OCI-LY7 (cell line): ENCODE data around the gene STPG3.

Source experiments
- CTCF ChIP-seq: fragments of 200-600 bp; sonication (generic); conservative IDR thresholded peaks from 2 replicates; pipeline ENCODE4 v1.5.1; 2014; ENCODE audit warnings: mild to moderate bottlenecking, antibody characterized with exemption, low read length, moderate library complexity, mixed read lengths
- EZH2phosphoT487 ChIP-seq: fragments of 200-600 bp; sonication (generic); IDR thresholded peaks from 2 replicates; pipeline ENCODE4 v1.6.1; 2018; ENCODE audit warnings: low read depth, borderline replicate concordance, mild to moderate bottlenecking, mixed run types, antibody characterized with exemption, low read length, moderate library complexity, mixed read lengths

- TF ChIP-seq CTCF, result no peak
- TF ChIP-seq EZH2phosphoT487, result no peak
Measured at GRCh38 chr9:137265496-137266161, 14.5 kb downstream of the STPG3 start.
